Measurements from ENCODE around the gene MTHFSD. TPM values are rescaled to one million over a fixed set of nuclear protein-coding genes. Genes with fewer than 3 reads are reported as not detected.
A peak's percentile ranks its signal among the peaks of the same experiment; 100 is the strongest.

MTHFSD gene
- total RNA-seq, 1 experiment from 2014 or later, result 10.0 TPM

- peak; percentile 88 for DNase-seq (ENCODE audit: low spot score)
Measured at GRCh38 chr16:86490859-86491639, 64.0 kb downstream of the MTHFSD start.

GRCh38 chr16:86485746-86486145 is 69.3 kb downstream of the MTHFSD start:
- no peak for DNase-seq (ENCODE audit: low spot score)

- no peak for DNase-seq (ENCODE audit: low spot score)
Measured at GRCh38 chr16:86484240-86484639, 70.8 kb downstream of the MTHFSD start.

- DNase-seq (ENCODE audit: low spot score), result no peak
Measured at GRCh38 chr16:86481607-86482006, 73.4 kb downstream of the MTHFSD start.

GRCh38 chr16:86480444-86480843 is 74.6 kb downstream of the MTHFSD start:
- no peak for DNase-seq (ENCODE audit: low spot score)

Other genes starting within 250 kb of the MTHFSD start
- gene FOXF1, start 44.7 kb downstream of the MTHFSD start, total RNA-seq (2014; rRNA removed; shearing (Covaris generic)), result 12.3 and 20.2 TPM in 2 replicates
- 0.12 and 0.60 TPM in 2 replicates for gene FOXC2, start 11.6 kb upstream of the MTHFSD start, total RNA-seq (2014; rRNA removed; shearing (Covaris generic))
- gene FOXL1, start 23.3 kb upstream of the MTHFSD start, total RNA-seq (2014; rRNA removed; shearing (Covaris generic)), result 0.75 and 0.86 TPM in 2 replicates